Stimulated activated CD8-positive, alpha-beta memory T cell treated with anti-CD3 and anti-CD28 coated beads, Interleukin-4, amount 100 ng/mL, for 48 hours (primary cell): Measurements from ENCODE around the gene PEX11B.

Experiments
- DNase-seq: peaks from one replicate; pipeline ENCODE4 v3.0.0-alpha.2; 2020

PEX11B gene, protein sequence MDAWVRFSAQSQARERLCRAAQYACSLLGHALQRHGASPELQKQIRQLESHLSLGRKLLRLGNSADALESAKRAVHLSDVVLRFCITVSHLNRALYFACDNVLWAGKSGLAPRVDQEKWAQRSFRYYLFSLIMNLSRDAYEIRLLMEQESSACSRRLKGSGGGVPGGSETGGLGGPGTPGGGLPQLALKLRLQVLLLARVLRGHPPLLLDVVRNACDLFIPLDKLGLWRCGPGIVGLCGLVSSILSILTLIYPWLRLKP

GRCh38 chr1:145918144-145918991, at the start of gene PEX11B:
TSS of gene PEX11B (minus strand) at chr1:145918717. CDS start at chr1:145918688, 29 bp downstream.
- DNase-seq, result peak; percentile 94

- DNase-seq, result no peak
These were observed 48.8 kb upstream of the PEX11B start for GRCh38 chr1:145967288-145967687.

DNA sequence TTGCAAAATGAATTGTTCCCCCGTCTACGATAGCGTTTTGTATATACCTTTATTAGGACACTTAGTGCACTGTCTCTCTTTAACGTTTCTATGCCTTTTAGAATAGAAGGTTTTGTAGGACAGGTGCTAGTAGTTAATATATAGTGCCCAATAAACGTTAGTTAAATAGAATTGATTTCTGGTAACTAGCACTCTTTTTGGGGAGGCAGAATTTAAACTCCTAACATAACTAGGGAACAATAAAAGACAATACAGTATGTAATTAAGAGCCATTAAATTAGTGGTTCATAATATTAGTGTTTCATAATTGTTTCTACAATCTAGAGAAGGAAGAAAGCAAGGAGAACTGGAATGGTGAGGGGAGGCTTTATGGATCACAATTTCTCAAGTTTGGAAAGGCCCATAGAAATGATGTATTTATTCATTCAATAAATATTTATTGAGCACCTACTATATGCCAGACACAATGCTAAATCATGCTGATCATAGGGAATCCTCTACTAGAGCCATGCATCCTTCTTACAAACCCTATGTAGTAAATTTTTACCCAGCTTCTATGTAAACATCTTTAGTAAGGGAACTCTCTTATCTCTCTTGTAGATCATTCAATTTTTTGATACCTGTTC, 46.7 kb upstream of the PEX11B start:
- no peak for DNase-seq

DNA sequence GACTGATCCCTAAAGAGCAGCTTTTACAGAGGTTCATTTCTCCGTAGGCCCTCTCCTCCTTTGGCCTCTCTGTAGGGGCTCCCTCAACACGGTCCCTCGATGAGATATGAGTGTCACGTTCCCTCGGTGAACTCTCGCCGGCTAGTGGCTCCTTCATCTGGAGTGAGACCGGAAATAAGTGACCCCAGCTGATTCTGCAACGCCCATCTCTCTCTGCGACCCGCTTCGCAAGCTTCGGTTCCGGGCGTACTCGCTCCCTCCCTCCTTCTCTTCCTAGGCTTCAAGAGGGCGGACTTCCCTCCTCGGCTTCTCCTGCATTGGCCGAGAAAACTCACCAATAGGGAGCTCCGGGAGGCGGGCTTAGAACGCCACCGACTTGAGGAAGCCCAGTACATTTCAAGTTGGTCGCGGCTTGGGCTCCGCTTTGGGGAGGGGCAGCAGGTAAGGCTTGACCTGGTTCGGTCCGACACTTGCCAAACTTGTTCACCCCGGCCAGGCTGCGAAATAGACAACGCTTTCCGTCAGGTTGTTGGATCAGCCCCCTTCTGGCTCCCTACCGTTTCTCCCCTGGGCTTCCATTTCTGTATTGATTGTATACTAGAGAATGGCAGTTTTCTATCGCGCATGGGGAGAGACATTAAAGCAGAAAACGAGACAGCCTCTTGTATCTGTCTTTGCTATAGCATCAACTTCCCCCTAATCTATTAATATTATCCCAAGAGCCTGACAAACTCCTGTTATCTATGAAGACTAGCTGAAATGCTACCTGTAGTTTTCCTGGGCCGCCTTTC, 46.0 kb upstream of the PEX11B start, which contains the start of the genes ANKRD34A and POLR3GL:
Gene ANKRD34A, minus strand, starts transcription at position 248 of the 791 bp plus-strand sequence. CDS start 2,816 bp downstream, outside the sequence.
Gene POLR3GL, plus strand, starts transcription at position 363 of the 791 bp plus-strand sequence. CDS start 10,176 bp downstream, outside the sequence.
- DNase-seq, result peak; percentile 93

DNA sequence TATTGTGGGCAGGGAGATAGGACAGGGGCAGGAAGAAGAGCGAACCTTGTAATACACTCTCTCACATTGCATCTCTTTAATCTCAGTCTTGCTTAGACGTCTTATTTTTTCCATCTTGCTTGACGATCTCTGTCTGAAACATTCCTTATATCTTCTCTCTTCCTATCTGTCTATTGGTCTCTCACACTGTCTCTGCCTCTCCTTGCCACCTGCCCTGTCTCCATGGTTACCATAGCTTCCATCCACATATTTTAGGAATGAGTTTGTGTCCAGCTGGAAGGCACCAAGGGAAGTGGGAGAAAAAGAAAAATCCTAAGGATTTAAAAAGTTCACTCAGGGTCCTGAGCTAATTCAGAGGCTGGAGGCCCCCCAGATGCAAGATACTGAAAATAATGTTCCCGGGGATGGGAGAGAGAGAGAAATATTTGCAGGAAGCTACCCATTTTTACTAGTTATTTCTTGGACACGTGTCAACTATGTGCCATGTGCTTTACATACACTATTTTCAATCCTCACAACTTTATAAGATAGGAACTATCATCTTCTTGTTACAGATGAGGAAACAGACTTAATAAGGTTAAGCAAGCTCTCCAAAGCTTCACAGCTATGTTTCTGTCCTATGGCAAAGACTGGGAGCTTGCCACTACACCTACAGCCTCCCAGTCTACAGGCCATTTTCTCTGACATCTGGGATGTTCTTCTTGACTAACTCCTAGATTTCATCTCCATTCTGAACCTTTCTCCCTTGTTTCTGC, 44.9 kb upstream of the PEX11B start:
- DNase-seq, result no peak

DNA sequence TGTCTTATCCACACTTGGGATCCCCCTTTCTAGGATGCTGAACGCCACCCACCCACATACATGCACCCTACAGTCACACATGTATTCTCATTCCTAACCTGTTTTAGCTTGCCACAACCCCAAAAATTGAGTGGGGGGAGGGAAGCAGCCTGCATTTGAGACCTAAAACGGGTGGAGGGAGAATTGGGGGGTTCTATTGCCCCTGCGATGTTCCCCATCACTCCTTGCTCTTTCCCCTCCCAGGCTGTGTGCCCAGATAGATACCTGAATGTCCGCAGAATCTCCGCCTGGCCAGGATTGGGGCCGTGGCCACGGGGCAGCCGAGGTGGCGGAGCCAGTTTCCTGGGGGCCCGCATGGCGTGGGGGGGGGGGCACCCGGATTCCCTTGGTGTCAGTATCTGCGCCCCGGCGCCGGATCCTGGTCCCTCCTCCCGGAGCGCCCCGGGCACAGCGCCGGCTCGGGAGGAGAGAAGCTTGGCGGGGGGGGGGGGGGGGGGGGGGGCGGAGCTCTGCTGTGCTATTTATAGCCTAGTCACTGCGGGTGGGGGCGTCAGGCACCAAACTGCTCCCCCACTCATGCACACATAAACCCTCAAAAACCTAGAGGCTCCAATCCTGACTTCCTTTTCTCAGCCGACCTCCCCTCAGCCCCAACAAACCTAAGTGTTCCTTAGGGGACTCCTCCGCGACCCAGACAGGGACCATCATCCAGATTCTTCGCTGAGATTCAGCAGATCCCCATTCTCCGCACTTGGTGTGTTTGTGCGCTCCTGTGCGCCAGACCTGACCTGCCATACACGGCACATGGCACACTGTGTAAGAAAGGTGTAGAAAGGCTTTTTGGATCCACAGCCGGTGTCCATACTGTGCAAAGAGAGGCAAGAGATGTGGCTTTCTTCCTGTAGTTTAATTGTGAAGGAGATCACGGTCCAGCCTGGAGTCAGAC, 43.9 kb upstream of the PEX11B start:
- peak; percentile 55 for DNase-seq

DNA sequence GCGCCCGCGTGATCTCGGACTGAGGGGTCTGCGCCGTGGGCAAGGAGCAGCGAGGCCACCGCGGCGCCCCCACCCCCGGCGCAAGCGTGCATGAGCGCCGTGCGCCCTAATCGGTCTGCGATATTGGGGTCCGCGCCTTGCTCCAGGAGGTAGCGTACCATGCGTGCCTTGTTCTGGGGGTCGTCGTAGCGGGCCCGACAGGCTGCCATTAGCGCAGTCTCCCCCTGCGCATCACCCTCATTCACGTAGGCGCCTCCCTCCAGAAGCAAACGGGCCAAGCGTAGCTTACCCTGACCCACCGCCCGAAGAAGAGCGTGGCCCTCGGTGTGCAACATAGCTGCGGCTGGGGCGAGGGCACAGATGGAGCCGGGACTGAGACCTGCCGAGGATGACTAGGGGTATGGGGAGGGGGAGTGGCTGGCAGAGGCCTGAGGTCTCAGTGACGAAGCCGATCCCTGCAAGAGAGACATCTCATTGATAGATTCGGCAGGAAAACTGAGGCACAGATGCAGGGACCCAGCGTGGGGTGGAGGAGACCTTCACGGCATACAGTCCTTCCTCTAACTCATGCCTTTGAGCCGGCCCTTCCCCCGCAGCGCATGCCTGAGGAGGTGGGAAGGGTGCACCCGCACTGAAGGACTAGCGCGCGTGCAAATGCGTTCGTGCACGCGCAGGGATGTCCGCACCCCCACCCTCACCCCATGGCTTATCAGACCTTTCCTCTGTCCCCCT, 43.1 kb upstream of the PEX11B start:
- peak; percentile 77 for DNase-seq

- DNase-seq, result no peak
These were observed 42.5 kb upstream of the PEX11B start for GRCh38 chr1:145961109-145961424.

DNA sequence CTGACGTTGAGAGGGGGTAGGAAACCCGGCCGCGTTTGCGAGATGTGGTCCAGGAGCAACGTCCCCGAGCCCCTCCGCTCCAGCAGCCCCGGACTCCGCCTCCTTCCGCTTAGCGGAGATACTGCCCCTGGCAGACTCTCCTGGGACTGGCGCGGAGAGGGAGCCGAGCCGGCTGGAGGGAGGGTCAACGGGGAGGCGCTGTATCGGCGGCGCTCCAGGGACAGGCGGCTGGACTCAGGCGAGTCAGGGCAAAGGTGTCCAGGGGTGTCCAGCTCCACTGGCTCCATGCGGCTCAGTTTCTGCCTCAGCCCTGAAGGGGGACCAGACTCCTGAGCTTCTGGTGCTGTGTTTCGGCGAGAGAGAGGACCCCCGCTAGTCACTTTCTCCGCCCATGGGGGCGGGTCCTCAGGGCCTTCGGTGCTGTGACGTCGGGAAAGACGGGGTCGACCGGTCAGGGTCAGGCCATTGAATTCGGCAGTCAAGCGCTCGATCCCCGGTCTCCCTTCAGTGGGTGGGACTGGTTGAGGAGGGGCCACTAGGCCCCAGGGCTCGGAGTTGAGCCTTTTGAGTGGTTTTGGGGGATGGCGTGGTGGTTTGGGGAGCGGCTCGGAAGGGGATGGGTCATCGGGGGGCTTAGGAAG, 42.1 kb upstream of the PEX11B start:
- peak; percentile 74 for DNase-seq

GRCh38 chr1:145959957-145960467, 41.5 kb upstream of the PEX11B start:
- no peak for DNase-seq

GRCh38 chr1:145959333-145959732, 40.8 kb upstream of the PEX11B start:
- no peak for DNase-seq

DNA sequence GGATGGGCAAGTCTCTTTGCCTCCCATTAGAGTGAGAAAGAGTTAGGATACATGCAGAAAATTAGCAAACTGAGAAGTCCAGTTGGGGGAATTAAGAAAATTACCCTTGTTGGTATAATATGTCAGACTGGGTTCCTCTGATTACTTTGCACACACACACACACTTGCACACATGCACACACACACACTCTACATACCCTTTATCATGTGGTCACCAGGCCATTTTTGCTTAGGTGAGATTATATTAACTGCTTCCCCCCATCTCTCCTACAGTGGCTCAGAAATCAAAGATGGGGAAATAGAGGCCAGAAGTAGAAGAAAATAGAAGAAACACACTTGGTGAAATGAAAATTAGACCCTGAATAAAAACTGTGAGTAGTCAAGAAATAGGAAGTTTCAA, 40.2 kb upstream of the PEX11B start:
- DNase-seq, result no peak

- DNase-seq, result peak; percentile 96
These were observed 39.2 kb upstream of the PEX11B start, which contains the start of gene LIX1L for GRCh38 chr1:145957443-145958319. TSS of gene LIX1L (minus strand) at chr1:145958017. CDS start at chr1:145957927, 90 bp downstream.

DNA sequence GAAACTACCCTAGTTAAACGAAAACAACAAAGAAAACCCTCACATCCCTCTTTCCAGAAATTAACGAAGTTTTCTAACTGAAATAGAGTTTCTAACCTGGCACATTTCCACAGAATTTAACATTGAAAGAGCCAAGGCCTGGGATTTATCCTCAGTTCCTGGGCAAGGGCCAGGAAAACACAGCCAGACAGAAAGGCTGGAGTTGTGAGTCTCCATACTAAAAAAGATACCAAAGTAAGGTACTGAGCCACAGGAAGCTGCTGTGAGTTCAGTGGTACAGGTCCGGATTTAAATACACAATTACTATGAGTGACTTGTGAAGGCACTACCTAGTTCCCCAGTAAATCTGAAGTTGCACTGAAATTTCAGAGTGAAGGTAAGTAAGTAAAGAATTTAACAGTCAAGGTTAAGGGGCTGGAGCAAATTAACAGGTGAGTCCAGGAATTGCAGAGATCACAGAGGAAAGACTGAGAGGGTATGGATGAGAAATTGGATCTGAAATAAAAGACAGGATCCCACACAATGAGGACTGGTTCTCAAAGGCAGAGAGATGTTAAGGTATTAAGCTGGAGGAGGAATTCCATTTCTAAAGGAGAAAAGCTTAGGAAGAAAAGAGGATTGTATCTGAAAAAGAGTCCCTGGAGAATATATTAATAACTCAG, 38.4 kb upstream of the PEX11B start:
- DNase-seq, result no peak

DNA sequence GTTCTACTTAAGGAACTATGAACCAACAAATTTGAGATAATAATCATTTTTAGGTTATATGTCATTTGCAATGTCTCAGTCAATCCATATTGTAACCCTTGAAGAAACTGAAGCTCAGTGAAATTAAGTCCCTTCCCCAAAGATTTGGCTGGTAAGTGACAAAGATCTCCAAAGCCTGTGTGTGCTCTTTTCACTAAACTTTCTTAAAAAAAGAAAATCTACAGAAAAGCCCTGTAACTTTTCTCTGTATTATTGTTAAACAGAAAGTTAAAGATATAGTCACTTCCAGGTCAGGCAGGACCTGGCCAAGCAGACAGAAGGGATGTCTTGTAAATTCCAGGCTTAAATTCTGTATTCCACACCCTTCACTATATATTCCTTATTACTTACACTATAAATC, 37.8 kb upstream of the PEX11B start:
- DNase-seq, result no peak

GRCh38 chr1:145955436-145955835, 36.9 kb upstream of the PEX11B start:
- DNase-seq, result no peak

DNA sequence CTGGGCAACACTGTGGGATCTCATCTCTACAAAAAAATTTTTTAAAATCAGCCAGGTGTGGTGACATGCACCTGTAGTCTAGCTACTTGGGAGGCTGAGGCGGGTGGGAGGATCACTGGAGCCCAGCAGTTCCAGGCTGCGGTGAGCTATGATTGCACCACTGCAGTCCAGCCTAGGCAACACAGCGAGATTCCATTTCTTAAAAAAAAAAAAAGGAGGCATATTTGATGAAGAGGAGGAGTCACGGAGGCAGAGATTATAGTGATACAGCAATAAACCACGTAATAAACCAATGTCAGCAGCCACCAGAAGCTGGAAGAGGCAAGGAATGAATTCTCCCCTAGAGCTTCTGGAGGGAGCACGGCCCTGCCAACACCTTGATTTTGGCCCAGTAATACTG, 35.3 kb upstream of the PEX11B start:
- DNase-seq, result no peak

- no peak for DNase-seq
These were observed 34.4 kb upstream of the PEX11B start for GRCh38 chr1:145952903-145953302.
